Pancreas (tissue), 10 donors: Measurements from ENCODE around the gene GALNT13. TPM values are rescaled to one million over a fixed set of nuclear protein-coding genes. Genes with fewer than 3 reads are reported as not detected.
A peak's percentile ranks its signal among the peaks of the same experiment; 100 is the strongest.

Source experiments
- ATAC-seq, 4 donors: fragments of 200-7000 bp; cut with Tn5 transposase; one replicate each; pipeline versions ENCODE4 v1.8.0 to v1.9.1; 2020; ENCODE audit warnings: mild to moderate bottlenecking in 4 of 4, moderate library complexity in 4 of 4
- DNase-seq, 6 donors: peaks; one replicate each; pipeline ENCODE4 v3.0.0-alpha.2; 2020
- FAIRE-seq: peaks from 2 replicates; lab custom pipeline; 2012; peaks lifted over from hg19 to GRCh38; lab: Jason Lieb, UNC
- H3K27ac ChIP-seq, 4 donors: fragments of 200-600 bp; sonication (generic); 1 replicate in 3 of 4; 2 replicates in 1 of 4; pipeline versions ENCODE4 v1.5.0 to v1.8.0; 2020
- H3K27me3 ChIP-seq, 4 donors: fragments of 200-600 bp; one replicate each; pipeline ENCODE4 v1.8.0; 2021
- H3K36me3 ChIP-seq, 3 donors: fragments of 200-600 bp; sonication (generic) in 1 of 3; one replicate each; pipeline versions ENCODE4 v1.5.0 to v1.8.0; 2020 to 2021
- H3K4me1 ChIP-seq, 3 donors: fragments of 200-600 bp; one replicate each; pipeline ENCODE4 v1.8.0; 2021
- H3K4me3 ChIP-seq, 4 donors: fragments of 200-600 bp; sonication (generic) in 2 of 4; one replicate each; pipeline versions ENCODE4 v1.5.0 to v1.8.0; 2020 to 2021
- H3K9me3 ChIP-seq, 4 donors: fragments of 200-600 bp; one replicate each; pipeline ENCODE4 v1.8.0; 2021
- CTCF ChIP-seq, 4 donors: fragments of 200-600 bp; sonication (generic) in 3 of 4; IDR thresholded peaks; one replicate each; pipeline versions ENCODE4 v1.5.0 to v1.8.0; 2021; ENCODE audit warnings: antibody characterized with exemption in 4 of 4
- WGBS, 2 donors: extraction: QIAGEN DNeasy Blood & Tissue Kit; methylation state at CpG; one replicate each; pipeline ENCODE4 v1.1.7; 2013; 5-methylcytosine and 5-hydroxymethylcytosine counted together
- intact Hi-C, 3 donors: fragments of 100-400 bp; cut with DNase I; formaldehyde crosslinking; loops; one replicate each; pipeline versions ENCODE4 v1.11.1 to v1.14.2; 2022
- polyA plus RNA-seq, 2 donors: library from polyadenylated mRNA; stranded (reverse); fragments of 200-250 nt; gene quantifications; one replicate each; pipeline ENCODE4 v1.2.3, GENCODE V29; 2013
- total RNA-seq, 6 donors: library from RNA; stranded (reverse); fragmentation: NEBNext Ultra II Directional in 4 of 6; extraction: Animal tissue kit (Norgen Biotek cat#: 25700) in 4 of 6; gene quantifications; one replicate each; pipeline versions ENCODE4 v1.2.1 to v1.2.4, GENCODE V29; 2021 to 2023
- donor health status: healthy with polysubstance abuse.
- donor health status: DM: no; HTN: no; CAD: no; lungs with moderate emphysema.
- donor health status: DM: no; HTN: no; CAD: no.
- donor health status: control.
- donor health status: control.
- donor health status: Bipolar disorder and iron deficiency.
- donor health status: DM: yes; HTN: yes; CAD: no.
- donor health status: DM: no; HTN: no; CAD: no.
- donor health status: DM: no; HTN: no; CAD: no.
- donor health status: DM: yes; HTN: yes; CAD: no.

GALNT13 gene
- total and polyA plus RNA-seq, 8 donors = 0.09 to 1.8 (median 0.74) TPM

GRCh38 chr2:154394600-154394999, 522.9 kb downstream of the GALNT13 start:
- WGBS, 2 donors = 19 to 22% methylated on average over 3 of the region's 3 CpGs
- no peaks in the 10 kb centered on the region for H3K27me3 ChIP-seq
- no peak overlapping the region for H3K4me3 ChIP-seq
- no peaks in the 10 kb centered on the region for H3K9me3 ChIP-seq
- ATAC-seq (no peak), DNase-seq (no peak), FAIRE-seq (no peak)
- intact Hi-C loops = no loop called here
- no peaks in the 10 kb centered on the region for H3K36me3 ChIP-seq
- no peak overlapping the region for H3K27ac ChIP-seq
- no peak for TF ChIP-seq CTCF (IDR thresholded peaks at IDR 0.05)
- no peaks in the 10 kb centered on the region for H3K4me1 ChIP-seq

GRCh38 chr2:154400563-154401290, 529.0 kb downstream of the GALNT13 start:
- ATAC-seq (no peak), FAIRE-seq (no peak), DNase-seq (no peak)
- no peak for TF ChIP-seq CTCF (IDR thresholded peaks at IDR 0.05)
- no peaks in the 10 kb centered on the region for H3K4me1 ChIP-seq
- H3K4me3 ChIP-seq = no peak overlapping the region
- WGBS, 2 donors = 38 to 39% methylated on average over 4 of the region's 4 CpGs
- H3K36me3 ChIP-seq = no peaks in the 10 kb centered on the region
- no peaks in the 10 kb centered on the region for H3K9me3 ChIP-seq
- intact Hi-C loops = no loop called here
- no peak overlapping the region for H3K27ac ChIP-seq
- no peaks in the 10 kb centered on the region for H3K27me3 ChIP-seq

GRCh38 chr2:154402213-154402612, 530.5 kb downstream of the GALNT13 start:
- ATAC-seq = peak in 3 of 4 donors; percentile 53 to 67 (median 59)
- peak in 2 of 4 donors; percentile 17 to 18 for TF ChIP-seq CTCF (IDR thresholded peaks at IDR 0.05)
- no peaks in the 10 kb centered on the region for H3K4me1 ChIP-seq
- no peak for FAIRE-seq
- 8 to 9% methylated on average over 3 of the region's 3 CpGs for WGBS, 2 donors
- H3K4me3 ChIP-seq = no peak overlapping the region
- no peaks in the 10 kb centered on the region for H3K9me3 ChIP-seq
- intact Hi-C loops = no loop called here
- DNase-seq = no peak
- H3K36me3 ChIP-seq = no peaks in the 10 kb centered on the region
- H3K27ac ChIP-seq = no peak overlapping the region
- H3K27me3 ChIP-seq = no peaks in the 10 kb centered on the region

- no peak for ATAC-seq
- DNase-seq = no peak
- no peaks in the 10 kb centered on the region for H3K4me1 ChIP-seq
- H3K27me3 ChIP-seq = no peaks in the 10 kb centered on the region
- intact Hi-C loops = no loop called here
- WGBS, 2 donors = 64 to 74% methylated on average over 3 of the region's 3 CpGs
- H3K9me3 ChIP-seq = no peaks in the 10 kb centered on the region
- H3K4me3 ChIP-seq = no peak overlapping the region
- FAIRE-seq = no peak
- H3K27ac ChIP-seq = no peak overlapping the region
- no peaks in the 10 kb centered on the region for H3K36me3 ChIP-seq
- no peak for TF ChIP-seq CTCF (IDR thresholded peaks at IDR 0.05)
These were observed 531.6 kb downstream of the GALNT13 start for GRCh38 chr2:154403242-154403790.

- intact Hi-C loops = no loop called here
- 70 to 82% methylated on average over 1 of the region's 1 CpG for WGBS, 2 donors
- Histone ChIP-seq H3K4me1 (no peaks in the 10 kb centered on the region), H3K27me3 (no peaks in the 10 kb centered on the region), H3K4me3 (no peak overlapping the region), H3K27ac (no peak overlapping the region), H3K9me3 (no peaks in the 10 kb centered on the region), H3K36me3 (no peaks in the 10 kb centered on the region)
- ATAC-seq (no peak), FAIRE-seq (no peak), DNase-seq (no peak)
- no peak for TF ChIP-seq CTCF (IDR thresholded peaks at IDR 0.05)
These were observed 537.1 kb downstream of the GALNT13 start for GRCh38 chr2:154408786-154409185.
